ENCODE data around the gene RIBC2. TPM values are rescaled to one million over a fixed set of nuclear protein-coding genes. Genes with fewer than 3 reads are reported as not detected.
A peak's percentile ranks its signal among the peaks of the same experiment; 100 is the strongest.
"Not testable (repeated sequence)": the region's sequence is repeated elsewhere in the genome, so short reads cannot be mapped to it uniquely, and the experiment has no call there.

Gene RIBC2, protein sequence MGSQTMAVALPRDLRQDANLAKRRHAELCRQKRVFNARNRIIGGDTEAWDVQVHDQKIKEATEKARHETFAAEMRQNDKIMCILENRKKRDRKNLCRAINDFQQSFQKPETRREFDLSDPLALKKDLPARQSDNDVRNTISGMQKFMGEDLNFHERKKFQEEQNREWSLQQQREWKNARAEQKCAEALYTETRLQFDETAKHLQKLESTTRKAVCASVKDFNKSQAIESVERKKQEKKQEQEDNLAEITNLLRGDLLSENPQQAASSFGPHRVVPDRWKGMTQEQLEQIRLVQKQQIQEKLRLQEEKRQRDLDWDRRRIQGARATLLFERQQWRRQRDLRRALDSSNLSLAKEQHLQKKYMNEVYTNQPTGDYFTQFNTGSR
- total RNA-seq: not detected

DNA sequence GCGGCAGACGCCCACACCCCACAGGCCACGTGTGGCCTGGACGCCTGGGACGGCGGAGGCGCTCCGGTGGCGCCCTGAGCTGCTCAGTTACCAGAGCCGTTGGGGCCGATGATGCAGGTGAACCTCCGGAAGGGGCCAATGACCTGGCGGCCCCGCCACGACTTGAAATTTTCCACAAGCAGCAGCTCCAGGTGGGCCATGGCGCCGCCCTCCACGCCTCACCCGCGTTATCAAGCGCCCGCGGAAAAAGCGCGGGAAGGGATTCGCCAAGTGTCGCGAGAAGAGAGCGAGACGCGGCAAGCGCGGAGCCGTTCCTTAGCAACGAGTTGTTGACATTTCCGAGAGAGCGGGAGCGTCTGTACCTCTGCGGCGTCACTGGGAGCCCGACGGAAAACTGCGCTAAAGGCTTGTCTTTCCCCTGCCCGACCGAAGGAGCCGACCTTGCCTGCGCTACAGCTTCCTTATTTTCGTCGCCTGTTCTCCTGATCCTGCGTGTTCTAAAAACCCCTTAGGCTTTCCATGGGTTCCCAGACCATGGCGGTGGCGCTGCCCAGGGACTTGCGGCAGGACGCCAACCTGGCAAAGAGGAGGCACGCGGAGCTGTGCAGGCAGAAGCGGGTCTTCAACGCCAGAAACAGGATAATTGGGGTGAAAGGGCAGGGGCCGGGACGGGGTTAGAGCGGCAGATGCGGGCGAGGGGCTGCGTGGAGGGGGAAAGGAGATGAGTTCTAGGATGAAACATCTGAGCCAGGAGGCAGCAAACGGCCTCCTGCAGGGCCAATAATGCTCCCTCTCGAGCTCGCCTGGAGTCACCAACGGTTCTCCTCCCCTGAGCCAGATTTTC lies at the start of gene RIBC2, which contains the start of gene SMC1B:
Gene RIBC2, plus strand, starts transcription at position 326 of the 844 bp plus-strand sequence. Its CDS starts 194 bp downstream, at position 520.
Gene SMC1B, minus strand, starts transcription at position 232 of the 844 bp plus-strand sequence. Its CDS starts 32 bp downstream, at position 200.
- DNase-seq: peak; percentile 80
- Histone ChIP-seq H3K4me1 (peaks cover 7 to 13% (median 11%) of the 10 kb centered on the region in 4 donors), H3K9me3 (no peaks in the 10 kb centered on the region), H3K4me3 (peak within 1 kb of the TSS; percentile 24 to 51 (median 33)), H3K27me3 (no peaks in the 10 kb centered on the region), H3K36me3 (no peaks in the 10 kb centered on the region), H3K27ac (peak within 1 kb of the TSS in 2 of 4 donors; percentile 18 to 42)
- no peak for TF ChIP-seq EP300 (IDR thresholded peaks at IDR 0.05; ENCODE audit: low read depth)
- no peak for TF ChIP-seq POLR2A (IDR thresholded peaks at IDR 0.05)
- no peak for TF ChIP-seq POLR2AphosphoS5 (IDR thresholded peaks at IDR 0.05)
- in situ Hi-C loops (cut with MboI; ENCODE audit: low pct_ligation_motif_present in 1 of 4, low pct_unique_long_range_greater_than_20kb in 1 of 4, low sequenced_read_pairs in 3 of 4): no loop called here
- 0 to 17% methylated on average over 3 to 68 of the region's 68 CpGs for WGBS, 2 donors (ENCODE audit: low coverage in 1 of 2)
- intact Hi-C loops (cut with DNase I; ENCODE audit: low total_unique reads): no loop called here

DNA sequence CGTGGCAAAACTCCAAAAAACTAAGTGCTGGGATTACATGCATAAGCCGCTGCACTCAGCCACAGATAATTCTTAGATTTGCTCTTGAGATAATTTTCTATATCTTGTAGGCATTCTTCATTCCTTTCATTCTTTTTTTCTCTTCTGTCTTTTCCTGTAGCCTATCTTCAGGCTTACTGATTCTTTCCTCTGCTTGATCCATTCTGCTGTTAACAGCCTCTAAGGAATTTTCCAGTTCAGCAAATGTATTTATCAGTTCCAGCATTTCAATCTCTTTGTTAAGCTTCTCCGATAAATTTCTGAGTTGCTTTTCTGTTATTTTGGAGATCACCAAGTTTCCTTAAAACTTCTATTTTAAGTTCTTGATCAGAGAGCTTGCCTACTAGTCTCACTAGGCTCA lies 46.8 kb upstream of the RIBC2 start:
- Histone ChIP-seq H3K9me3 (peaks cover 0 to 7% of the 10 kb centered on the region in 2 donors), H3K4me1 (no peaks in the 10 kb centered on the region), H3K36me3 (no peaks in the 10 kb centered on the region), H3K4me3 (no peak overlapping the region), H3K27me3 (peaks cover 11% of the 10 kb centered on the region), H3K27ac (no peak overlapping the region)
- in situ Hi-C loops (cut with MboI; ENCODE audit: low pct_ligation_motif_present in 1 of 4, low pct_unique_long_range_greater_than_20kb in 1 of 4, low sequenced_read_pairs in 3 of 4) (no loop called here), intact Hi-C loops (cut with DNase I; ENCODE audit: low total_unique reads) (no loop called here)
- TF ChIP-seq EP300 (IDR thresholded peaks at IDR 0.05; ENCODE audit: low read depth): no peak
- WGBS, 2 donors (ENCODE audit: low coverage in 1 of 2): 75% methylated on average over 3 of the region's 3 CpGs; no CpG with 5 or more reads in 1 of the 2 donors
- DNase-seq: no peak

DNA sequence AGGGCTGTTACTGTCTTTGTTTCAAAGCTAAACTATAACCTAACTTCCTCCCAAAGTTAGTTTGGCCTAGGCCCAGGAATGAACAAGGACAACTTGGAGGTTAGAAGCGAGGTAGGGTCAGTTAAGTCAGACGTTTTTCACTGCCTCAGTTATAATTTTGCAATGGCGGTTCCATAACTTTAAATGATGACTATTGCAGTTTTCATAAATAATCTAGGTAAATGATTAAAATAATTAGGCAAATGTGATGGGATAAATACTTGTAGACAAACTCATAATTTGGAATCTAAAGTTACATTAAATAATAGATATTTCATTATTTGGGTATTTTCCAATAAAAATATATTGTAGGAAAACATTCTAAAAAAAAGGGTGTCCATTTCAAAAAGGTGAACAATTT lies 39.9 kb upstream of the RIBC2 start:
- H3K9me3 ChIP-seq; H3K4me1 ChIP-seq; H3K4me3 ChIP-seq; H3K27me3 ChIP-seq; DNase-seq; H3K36me3 ChIP-seq; in situ Hi-C loops (cut with MboI; ENCODE audit: low pct_ligation_motif_present in 1 of 4, low pct_unique_long_range_greater_than_20kb in 1 of 4, low sequenced_read_pairs in 3 of 4); H3K27ac ChIP-seq; intact Hi-C loops (cut with DNase I; ENCODE audit: low total_unique reads): not testable (repeated sequence)
- WGBS, 2 donors (ENCODE audit: low coverage in 1 of 2): 87% methylated on average over 3 of the region's 3 CpGs

DNA sequence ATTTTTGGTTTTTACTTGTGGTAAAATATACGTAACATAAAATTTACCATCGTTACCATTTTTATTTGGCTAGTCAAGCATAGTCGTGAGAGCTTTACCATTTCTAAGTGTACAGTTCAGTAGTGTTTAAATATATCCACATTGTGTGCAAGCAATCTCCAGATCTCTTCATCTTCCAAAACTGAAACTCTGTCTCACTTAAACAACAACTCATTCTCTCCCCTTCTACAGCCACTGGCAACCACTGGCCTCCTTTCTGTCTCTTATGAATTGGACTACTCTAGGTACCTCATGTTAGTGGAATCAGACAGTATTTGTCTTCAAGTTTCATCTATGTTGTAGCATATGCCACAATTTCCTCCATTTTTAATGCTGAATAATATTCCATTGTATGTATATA lies 37.5 kb upstream of the RIBC2 start:
- no peak for DNase-seq
- no peaks in the 10 kb centered on the region for H3K27me3 ChIP-seq
- in situ Hi-C loops (cut with MboI; ENCODE audit: low pct_ligation_motif_present in 1 of 4, low pct_unique_long_range_greater_than_20kb in 1 of 4, low sequenced_read_pairs in 3 of 4): no loop called here
- no peaks in the 10 kb centered on the region for H3K36me3 ChIP-seq
- no peaks in the 10 kb centered on the region for H3K4me1 ChIP-seq
- H3K9me3 ChIP-seq: no peaks in the 10 kb centered on the region
- H3K4me3 ChIP-seq: no peak overlapping the region
- TF ChIP-seq EP300 (IDR thresholded peaks at IDR 0.05; ENCODE audit: low read depth) (no peak), POLR2A (IDR thresholded peaks at IDR 0.05) (no peak), POLR2AphosphoS5 (IDR thresholded peaks at IDR 0.05) (no peak)
- TF ChIP-seq, protein P1, sequence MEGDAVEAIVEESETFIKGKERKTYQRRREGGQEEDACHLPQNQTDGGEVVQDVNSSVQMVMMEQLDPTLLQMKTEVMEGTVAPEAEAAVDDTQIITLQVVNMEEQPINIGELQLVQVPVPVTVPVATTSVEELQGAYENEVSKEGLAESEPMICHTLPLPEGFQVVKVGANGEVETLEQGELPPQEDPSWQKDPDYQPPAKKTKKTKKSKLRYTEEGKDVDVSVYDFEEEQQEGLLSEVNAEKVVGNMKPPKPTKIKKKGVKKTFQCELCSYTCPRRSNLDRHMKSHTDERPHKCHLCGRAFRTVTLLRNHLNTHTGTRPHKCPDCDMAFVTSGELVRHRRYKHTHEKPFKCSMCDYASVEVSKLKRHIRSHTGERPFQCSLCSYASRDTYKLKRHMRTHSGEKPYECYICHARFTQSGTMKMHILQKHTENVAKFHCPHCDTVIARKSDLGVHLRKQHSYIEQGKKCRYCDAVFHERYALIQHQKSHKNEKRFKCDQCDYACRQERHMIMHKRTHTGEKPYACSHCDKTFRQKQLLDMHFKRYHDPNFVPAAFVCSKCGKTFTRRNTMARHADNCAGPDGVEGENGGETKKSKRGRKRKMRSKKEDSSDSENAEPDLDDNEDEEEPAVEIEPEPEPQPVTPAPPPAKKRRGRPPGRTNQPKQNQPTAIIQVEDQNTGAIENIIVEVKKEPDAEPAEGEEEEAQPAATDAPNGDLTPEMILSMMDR (IDR thresholded peaks at IDR 0.05): no peak
- 85 to 90% methylated on average over 3 of the region's 3 CpGs for WGBS, 2 donors (ENCODE audit: low coverage in 1 of 2)
- intact Hi-C loops (cut with DNase I; ENCODE audit: low total_unique reads): no loop called here
- no peak overlapping the region for H3K27ac ChIP-seq

DNA sequence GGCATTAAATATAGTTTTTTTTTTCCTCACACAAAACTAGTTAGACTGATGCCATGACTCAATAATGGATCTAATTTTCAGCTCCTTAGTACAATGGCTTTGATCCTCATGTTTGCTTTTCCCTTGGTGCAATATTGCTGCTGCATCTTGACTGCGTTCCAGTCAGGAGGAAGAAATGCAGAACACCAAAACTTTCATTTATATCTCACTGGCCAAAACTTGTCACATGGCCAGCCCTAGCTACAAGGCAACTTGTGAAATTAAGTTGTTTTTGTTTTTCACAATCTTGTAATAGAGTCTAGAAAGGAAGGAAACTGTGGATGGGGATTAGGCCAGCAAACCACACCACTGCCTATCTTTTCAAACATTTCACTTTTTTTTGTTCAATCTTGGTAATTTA lies 36.8 kb upstream of the RIBC2 start:
- 25 to 30% methylated on average over 1 of the region's 1 CpG for WGBS, 2 donors (ENCODE audit: low coverage in 1 of 2)
- H3K4me1 ChIP-seq: no peaks in the 10 kb centered on the region
- no peak overlapping the region for H3K4me3 ChIP-seq
- intact Hi-C loops (cut with DNase I; ENCODE audit: low total_unique reads): no loop called here
- H3K36me3 ChIP-seq: no peaks in the 10 kb centered on the region
- DNase-seq: peak; percentile 13
- in situ Hi-C loops (cut with MboI; ENCODE audit: low pct_ligation_motif_present in 1 of 4, low pct_unique_long_range_greater_than_20kb in 1 of 4, low sequenced_read_pairs in 3 of 4): no loop called here
- H3K27me3 ChIP-seq: no peaks in the 10 kb centered on the region
- no peaks in the 10 kb centered on the region for H3K9me3 ChIP-seq
- TF ChIP-seq EP300 (IDR thresholded peaks at IDR 0.05; ENCODE audit: low read depth) (no peak), POLR2AphosphoS5 (IDR thresholded peaks at IDR 0.05) (no peak), POLR2A (IDR thresholded peaks at IDR 0.05) (no peak)
- no peak overlapping the region for H3K27ac ChIP-seq

DNA sequence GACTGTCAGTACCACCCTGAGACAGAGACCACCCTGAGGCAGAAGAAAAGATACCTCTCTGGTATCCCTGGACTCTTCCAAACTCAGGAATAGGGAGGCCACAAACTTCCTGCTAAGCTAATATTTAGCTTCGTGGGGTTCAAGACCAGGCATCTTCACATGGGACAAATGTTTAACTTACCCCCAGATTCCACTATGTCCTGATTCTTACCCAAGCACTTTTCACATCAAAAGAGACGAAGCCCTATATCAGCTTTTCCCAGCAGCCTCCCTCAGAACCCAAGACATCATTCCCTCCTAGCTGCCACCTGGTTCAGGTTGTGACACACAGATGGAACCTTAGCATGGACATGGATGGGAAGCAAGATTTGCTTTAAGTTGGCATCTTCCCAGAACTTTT lies 32.1 kb upstream of the RIBC2 start:
- H3K36me3 ChIP-seq: no peaks in the 10 kb centered on the region
- in situ Hi-C loops (cut with MboI; ENCODE audit: low pct_ligation_motif_present in 1 of 4, low pct_unique_long_range_greater_than_20kb in 1 of 4, low sequenced_read_pairs in 3 of 4) (no loop called here), intact Hi-C loops (cut with DNase I; ENCODE audit: low total_unique reads) (no loop called here)
- WGBS, 2 donors (ENCODE audit: low coverage in 1 of 2): 77% methylated on average over 2 of the region's 2 CpGs; no CpG with 5 or more reads in 1 of the 2 donors
- H3K4me1 ChIP-seq: no peaks in the 10 kb centered on the region
- no peak overlapping the region for H3K27ac ChIP-seq
- H3K9me3 ChIP-seq: no peaks in the 10 kb centered on the region
- no peak for DNase-seq
- no peak overlapping the region for H3K4me3 ChIP-seq
- TF ChIP-seq EP300 (IDR thresholded peaks at IDR 0.05; ENCODE audit: low read depth): no peak
- TF ChIP-seq, protein P1 (IDR thresholded peaks at IDR 0.05): no peak
- no peak for TF ChIP-seq POLR2A (IDR thresholded peaks at IDR 0.05)
- no peak for TF ChIP-seq POLR2AphosphoS5 (IDR thresholded peaks at IDR 0.05)
- peaks cover 12% of the 10 kb centered on the region for H3K27me3 ChIP-seq
